ENCODE data around the gene PRRC2B.
"Not testable (repeated sequence)": the region's sequence is repeated elsewhere in the genome, so short reads cannot be mapped to it uniquely, and the experiment has no call there.

The PRRC2B gene

GRCh38 chr9:131393622-131394463 lies at the start of gene PRRC2B:
TSS of gene PRRC2B (plus strand) at chr9:131394086. CDS start at chr9:131430145, 36,059 bp downstream.
- peak; percentile 91 for DNase-seq

DNA sequence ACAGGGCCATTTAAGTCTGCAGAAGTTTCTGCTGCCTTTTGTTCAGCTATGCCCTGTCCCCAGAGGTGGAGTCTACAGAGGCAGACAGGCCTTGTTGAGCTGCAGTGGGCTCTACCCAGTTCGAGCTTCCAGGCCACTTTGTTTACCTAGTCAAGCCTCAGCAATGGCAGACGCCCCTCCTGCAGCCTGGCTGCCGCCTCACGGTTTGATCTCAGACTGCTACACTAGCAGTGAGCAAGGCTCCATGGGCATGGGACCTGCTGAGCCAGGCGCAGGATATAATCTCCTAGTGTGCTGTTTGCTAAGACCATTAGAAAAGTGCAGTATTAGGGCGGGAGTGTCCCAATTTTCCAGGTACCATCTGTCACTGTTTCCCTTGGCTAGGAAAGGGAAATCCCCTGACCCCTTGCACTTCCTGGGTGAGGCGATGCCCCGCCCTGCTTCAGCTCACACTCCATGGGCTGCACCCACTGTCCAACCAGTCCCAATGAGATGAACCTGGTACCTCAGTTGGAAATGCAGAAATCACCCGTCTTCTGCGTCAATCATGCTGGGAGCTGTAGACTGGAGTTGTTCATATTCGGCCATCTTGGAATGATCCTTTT lies 48.9 kb upstream of the PRRC2B start:
- DNase-seq: not testable (repeated sequence)

DNA sequence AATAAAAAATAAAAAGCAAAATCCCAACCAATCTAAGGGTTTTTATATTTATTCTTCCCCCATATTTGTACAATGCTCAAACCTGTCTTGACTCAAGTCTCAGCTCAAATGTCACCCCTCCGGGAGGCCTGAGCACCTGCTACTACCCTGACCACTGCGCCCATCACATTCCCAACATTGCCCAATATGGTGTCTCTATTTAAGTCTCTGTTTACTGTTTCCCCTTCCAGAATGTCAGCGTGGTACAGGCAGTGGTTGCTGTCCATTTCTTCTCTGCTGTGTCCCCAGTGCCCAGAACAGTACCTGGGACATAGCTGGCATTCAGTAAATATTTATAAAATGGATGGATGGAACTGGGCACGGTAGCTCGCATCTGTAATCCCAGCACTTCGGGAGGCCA lies 47.3 kb upstream of the PRRC2B start:
- DNase-seq: no peak

DNA sequence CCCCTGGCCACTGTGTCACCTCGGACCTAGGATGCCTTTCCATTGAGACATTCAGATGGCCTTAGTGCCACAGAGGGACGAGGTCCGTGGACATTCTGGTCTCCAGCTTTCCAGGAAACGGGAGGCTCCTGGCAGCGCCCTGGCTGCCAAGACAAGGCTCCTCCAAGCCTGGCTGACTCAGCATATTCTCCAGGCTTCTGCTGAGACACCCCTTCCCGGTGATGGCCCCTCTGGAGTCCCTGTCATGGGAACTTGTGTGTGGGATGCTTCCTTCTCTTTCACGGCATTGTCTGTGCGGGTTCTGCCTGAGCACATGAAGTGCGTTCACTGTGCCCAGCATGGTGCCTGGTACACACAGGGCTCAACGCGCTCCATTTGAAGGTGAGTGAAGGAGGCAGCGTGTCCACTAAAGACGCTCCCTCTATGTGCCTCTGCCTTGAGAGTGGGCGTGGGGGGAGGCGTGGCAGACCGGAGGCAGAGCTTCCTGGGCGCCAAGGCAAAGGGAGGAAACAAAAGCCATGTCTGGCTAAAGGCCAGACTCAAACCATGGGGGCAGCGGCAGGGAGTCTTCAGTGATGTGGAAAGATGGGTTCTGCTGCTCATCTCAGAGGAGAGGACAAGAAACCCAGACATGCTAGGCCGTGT lies 46.4 kb upstream of the PRRC2B start:
- no peak for DNase-seq

- DNase-seq: no peak
Observed at GRCh38 chr9:131348631-131349521, 45.0 kb upstream of the PRRC2B start.

- no peak for DNase-seq
Observed at GRCh38 chr9:131349522-131349880, 44.4 kb upstream of the PRRC2B start.

GRCh38 chr9:131349881-131350563 lies 43.9 kb upstream of the PRRC2B start:
- DNase-seq: peak; percentile 90

DNA sequence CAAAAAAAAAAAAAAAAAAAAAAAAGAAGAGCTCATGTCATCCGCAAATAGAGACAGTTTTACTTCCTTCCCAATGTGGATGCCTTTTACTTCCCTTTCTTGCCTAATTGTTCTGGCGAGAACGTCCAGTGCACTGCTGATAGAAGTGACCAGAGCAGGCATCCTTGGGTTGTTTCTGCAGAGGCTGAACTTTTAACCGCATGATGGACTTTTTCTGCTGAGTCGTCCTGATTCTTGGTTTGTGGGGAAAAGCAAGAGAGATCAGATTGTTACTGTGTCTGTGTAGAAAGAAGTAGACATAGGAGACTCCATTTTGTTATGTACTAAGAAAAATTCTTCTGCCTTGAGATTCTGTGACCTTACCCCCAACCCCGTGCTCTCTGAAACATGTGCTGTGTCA lies 37.4 kb upstream of the PRRC2B start:
- DNase-seq: not testable (repeated sequence)

DNA sequence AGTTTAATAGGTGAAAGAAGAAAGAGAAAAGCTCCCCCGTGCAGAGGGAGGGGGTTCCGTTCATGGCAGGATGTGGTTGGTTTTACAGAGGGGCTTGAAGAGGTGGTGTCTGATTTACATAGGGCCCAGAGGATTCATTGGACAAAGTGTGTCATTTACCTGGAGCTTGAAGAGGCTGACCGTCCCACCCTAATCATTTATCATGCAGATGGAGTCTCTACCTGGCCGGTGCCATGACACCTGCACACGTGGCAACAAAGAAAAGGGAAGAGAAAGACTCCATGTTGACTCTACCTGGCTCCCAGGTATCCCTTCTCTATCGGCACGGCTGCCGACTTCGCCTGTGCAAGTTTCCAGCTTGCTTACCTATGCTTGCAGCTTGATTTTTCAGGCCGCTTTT lies 35.3 kb upstream of the PRRC2B start:
- DNase-seq: no peak

- peak; percentile 12 for DNase-seq
Observed at GRCh38 chr9:131361202-131361833, 32.6 kb upstream of the PRRC2B start.

- DNase-seq: no peak
Observed at GRCh38 chr9:131365546-131365945, 28.3 kb upstream of the PRRC2B start.

GRCh38 chr9:131366761-131367401 lies 27.0 kb upstream of the PRRC2B start:
- no peak for DNase-seq

DNA sequence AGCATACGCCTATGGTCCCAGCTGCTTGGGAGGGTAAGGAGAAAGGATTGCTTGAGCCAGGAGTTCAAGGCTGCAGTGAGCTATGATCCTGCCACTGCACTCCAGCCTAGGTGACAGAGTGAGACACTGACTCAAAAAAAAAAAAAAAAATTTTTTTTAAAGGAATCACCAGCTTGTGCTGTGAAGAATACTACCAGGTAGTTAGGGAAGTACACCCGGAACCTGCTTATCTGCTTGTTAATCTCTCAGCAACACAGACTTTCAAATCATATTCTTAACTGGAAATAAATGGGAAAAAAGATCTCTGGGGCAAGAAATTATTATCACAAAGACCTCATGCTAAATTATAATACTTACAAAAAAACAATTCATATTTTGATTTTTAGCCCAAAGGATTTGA lies 26.4 kb upstream of the PRRC2B start:
- no peak for DNase-seq

DNA sequence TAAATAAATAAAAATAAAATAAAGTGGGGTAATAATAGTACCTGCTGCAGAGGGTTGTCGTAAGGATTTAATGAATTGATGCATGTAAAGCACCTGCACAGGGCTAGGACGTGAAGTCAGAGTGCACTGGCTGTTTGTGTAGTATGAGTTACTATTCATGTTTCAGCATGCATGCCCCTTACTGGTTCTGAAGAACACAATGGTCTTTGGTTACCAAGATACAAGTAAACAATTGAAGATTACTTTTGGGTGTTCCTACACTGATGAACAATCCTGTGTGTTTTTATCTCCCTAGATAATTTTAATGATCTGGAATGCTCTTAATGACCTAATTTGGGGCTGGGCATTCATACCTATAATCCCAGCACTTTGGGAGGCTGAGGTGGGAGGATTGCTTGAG lies 23.2 kb upstream of the PRRC2B start:
- DNase-seq: no peak

DNA sequence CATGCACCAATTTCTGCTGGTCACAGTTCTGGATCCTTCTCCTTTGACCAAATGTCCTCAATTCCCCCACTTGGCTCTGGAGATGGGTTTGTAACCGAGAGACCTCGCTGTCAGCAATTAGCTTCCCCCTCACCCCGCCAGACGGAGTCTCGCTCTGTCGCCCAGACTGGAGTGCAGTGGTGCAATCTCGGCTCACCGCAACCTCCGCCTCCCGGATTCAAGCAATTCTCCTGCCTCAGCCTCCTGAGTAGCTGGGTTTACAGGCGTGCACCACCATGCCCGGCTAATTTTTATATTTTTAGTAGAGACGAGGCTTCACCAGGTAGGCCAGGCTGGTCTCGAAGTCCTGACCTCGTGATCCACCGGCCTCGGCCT lies 21.3 kb upstream of the PRRC2B start:
- DNase-seq: not testable (repeated sequence)

- DNase-seq: not testable (repeated sequence)
Observed at GRCh38 chr9:131374638-131375037, 19.2 kb upstream of the PRRC2B start.

GRCh38 chr9:131379056-131379455 lies 14.8 kb upstream of the PRRC2B start:
- no peak for DNase-seq

DNA sequence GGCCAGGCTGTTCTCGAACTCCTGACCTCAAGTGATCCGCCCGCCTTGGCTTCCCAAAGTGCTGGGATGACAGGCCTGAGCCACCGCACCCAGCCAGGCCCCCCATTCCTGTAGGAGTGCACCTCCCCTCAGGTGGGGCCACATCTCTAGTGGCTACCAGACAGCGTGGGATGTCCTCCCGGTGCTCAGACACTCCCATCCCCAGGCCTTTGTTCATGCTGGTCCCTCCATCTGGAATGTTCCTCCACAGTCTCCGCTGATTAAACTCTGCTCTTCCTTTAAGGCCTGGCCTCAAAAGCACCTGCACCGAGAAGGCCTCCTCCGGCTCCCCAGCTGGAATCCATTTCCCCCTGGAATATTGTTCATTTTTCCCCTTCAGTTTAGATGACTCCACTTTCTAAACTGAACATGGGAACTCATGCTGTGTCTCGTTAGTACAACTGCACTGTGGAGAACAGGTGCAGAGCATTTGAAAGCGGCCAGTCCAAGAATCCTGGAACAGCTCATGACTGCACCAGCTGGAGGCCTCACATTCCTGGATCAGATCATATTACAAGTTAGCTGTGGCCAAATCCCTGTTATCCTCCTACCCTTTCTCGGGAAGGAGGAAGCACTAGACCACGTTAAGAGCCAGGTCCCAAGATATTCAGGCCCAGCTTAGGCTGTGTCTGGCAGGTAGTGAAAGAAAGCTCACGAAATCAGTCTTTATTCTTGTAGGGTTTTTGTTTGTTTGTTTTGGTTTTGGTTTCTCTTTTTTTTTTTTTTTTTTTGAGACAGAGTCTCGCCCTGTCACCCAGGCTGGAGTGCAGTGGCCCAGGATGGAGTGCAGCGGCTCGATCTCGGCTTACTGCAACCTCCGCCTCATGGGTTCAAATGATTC lies 10.8 kb upstream of the PRRC2B start:
- no peak for DNase-seq

DNA sequence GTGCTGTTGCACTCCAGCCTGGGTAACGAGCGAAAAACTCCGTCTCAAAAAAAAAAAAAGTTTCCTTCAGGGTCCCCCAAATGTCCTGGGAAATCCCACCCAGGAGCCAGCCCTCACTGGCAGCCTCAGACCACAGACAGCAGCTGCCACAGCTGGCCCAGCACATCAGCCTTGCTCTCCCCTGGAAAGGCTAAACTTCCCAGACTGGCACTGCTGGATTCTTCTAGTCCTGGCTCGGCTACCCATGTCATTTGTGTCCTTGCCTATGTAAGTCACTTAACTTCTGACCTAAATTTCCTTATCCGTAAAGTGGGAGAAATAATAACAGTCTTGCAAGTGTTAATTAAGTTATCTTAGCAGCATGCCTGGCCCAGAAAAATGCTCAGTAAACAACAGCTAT lies 8.6 kb upstream of the PRRC2B start:
- DNase-seq: no peak

GRCh38 chr9:131386281-131386680 lies 7.6 kb upstream of the PRRC2B start:
- no peak for DNase-seq
